OCI-LY3 (cell line): ENCODE results near the gene HYAL2.

Experiments
- EZH2phosphoT487 ChIP-seq: fragments of 200-600 bp; shearing (Covaris generic); IDR thresholded peaks from 2 replicates; pipeline ENCODE4 v1.6.1; 2018; ENCODE audit warnings: antibody characterized with exemption, mixed run types, low read depth
- TF ChIP-seq, protein P1 (sequence below): fragments of 200-600, 300-600 bp; sonication (generic); IDR thresholded peaks from 2 replicates; pipeline ENCODE4 v1.5.1; 2014; ENCODE audit warnings: antibody characterized with exemption, low read length, low read depth

DNA sequence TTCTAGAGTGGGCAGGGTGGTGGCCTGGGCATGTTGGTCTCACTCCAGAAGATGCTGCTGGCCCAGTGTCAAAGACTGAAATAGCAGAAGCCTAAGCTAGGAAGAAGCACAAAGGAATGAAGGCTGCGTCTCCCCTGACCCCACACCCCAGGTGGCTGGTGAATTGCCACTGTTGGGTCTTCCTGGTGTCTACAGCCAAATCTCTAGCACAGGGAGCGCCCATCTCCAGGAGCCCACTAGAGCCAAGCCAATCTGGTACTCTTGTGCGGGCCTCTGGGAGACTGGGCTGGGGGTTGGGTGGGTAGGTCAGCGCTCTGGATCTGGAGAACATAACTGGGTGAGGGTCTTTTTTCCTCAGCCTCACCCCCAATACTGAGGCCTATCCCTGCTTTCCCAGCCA lies 4.6 kb upstream of the HYAL2 start:
- no peak for TF ChIP-seq EZH2phosphoT487
- TF ChIP-seq, protein P1, sequence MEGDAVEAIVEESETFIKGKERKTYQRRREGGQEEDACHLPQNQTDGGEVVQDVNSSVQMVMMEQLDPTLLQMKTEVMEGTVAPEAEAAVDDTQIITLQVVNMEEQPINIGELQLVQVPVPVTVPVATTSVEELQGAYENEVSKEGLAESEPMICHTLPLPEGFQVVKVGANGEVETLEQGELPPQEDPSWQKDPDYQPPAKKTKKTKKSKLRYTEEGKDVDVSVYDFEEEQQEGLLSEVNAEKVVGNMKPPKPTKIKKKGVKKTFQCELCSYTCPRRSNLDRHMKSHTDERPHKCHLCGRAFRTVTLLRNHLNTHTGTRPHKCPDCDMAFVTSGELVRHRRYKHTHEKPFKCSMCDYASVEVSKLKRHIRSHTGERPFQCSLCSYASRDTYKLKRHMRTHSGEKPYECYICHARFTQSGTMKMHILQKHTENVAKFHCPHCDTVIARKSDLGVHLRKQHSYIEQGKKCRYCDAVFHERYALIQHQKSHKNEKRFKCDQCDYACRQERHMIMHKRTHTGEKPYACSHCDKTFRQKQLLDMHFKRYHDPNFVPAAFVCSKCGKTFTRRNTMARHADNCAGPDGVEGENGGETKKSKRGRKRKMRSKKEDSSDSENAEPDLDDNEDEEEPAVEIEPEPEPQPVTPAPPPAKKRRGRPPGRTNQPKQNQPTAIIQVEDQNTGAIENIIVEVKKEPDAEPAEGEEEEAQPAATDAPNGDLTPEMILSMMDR = no peak
